NCI-H1417 treated with DMSO at 0.1 percent for 48 hours (cell line): ENCODE data around the gene TTC29.

ENCODE experiments used
- DNase-seq: peaks from one replicate; lab custom pipeline; 2025; lab: John Stamatoyannopoulos, UW

Gene TTC29

DNA sequence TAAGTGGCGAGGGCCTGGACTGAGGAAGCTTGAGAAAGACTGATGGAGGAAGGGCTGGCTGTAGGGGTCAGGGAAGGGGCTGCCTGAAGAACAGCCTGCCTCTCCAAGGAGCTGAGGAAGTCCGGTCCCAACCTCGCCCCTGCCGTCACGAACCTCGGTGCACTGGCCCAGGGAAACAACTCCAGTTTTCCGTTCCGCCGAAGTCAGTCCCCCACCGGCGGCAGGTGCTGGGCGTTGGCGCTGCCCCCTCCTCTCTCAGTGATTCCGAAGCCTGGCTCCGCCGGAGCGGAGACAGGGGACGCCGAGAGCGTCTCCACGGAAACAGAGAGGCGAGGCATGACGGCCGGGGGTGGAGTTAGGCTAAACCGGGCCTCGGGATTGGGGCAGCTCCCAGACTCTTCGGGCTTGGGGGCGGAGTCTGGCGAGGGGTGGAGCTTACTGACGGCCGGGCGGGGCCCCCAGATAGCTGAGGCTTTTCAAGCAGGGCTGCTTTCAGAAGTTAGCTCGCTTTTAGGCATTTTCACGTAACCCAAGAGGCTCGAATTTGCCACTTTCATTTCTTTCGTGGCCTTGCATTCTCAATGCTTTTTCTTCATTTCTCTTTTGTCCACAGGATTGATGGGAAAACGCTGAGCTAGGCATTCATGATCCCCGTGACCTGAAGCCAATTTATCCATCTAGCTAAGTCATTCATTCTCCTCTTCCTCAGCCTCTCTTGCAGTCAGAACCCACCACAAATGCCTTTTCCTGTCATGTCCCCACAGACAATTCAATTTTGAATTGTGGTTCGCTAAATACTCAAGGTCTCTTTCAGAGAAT lies at the start of gene TTC29:
TSS of gene TTC29 (minus strand) at position 309 of the 819 bp plus-strand sequence. CDS start 5,969 bp downstream, outside the sequence.
- DNase-seq = peak; percentile 52

DNA sequence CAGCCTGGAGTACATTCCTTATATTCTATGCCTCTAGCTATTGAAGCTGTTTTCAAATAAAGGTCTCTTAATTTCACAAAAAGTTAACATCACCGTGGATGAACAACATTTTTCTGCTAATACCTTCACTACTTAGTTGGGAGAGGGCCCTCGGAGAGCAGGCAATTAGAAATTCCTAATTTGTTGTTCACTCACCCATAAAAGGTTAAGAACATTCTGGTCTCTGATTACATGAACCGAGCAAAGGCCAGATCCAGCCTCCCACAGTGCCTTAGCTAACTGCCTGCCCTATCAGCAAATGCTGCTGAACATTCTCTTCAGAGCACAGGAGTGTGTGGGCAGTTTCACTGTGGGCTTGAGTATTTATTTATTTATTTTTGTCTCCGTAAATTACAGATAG lies 36.0 kb upstream of the TTC29 start:
- no peak for DNase-seq

DNA sequence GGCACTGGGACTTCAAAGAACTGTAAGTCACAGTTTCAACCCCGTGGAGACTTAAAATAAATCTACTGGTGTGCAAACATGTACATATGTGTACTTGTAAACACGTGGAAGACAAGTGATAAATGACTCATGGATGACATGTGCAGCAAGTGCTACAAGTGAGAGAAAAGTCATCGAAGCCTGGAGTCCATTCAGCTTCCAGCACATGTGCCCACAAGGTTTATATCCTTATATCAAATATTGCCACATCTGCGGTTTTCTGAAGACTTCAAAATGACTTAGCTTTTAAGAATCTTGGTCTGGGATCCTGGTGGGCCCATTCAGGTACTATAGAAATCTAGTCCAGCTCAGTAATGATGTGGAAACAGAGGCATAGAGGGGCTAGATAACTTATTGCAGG lies 33.0 kb upstream of the TTC29 start:
- no peak for DNase-seq

GRCh38 chr4:146976145-146976544 lies 30.5 kb upstream of the TTC29 start:
- no peak for DNase-seq

GRCh38 chr4:146975527-146975926 lies 29.9 kb upstream of the TTC29 start:
- DNase-seq = no peak

DNA sequence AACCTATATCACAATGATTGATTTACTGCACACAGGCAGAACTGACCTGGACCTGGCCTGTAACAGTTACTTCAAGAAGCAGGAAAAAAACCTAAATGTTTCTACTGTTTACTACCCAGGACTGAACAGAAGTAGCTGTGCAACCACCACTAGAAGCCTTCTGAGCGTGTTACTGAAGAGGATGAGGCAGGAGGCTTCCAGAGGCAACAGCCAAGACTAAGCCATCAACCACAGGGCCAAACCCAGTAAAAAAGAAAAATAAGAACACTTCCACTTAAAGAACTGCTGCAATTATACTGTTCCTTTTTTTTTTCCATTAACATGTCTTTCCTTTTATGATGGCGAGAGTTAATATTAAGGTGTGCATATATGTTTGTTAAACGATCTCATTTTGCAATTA lies 29.4 kb upstream of the TTC29 start:
- DNase-seq = no peak

DNA sequence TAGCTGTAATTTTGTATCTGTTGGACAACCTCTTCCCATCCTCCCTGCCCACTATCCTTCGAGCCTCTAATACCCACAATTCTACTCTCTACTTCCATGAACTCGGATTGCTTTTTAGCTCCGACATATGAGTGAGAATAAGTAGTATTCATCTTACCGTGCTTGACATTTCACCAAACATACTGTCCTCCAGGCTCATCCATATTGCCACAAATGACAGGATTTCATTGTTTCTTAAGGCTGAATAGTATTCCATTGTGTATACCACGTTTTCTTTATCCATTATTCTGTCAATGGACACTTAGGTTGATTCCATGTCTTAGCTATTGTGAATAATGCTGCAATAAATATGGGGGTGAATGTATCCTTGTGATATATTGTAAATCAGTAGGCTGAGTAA lies 26.4 kb upstream of the TTC29 start:
- no peak for DNase-seq

GRCh38 chr4:146969126-146969525 lies 23.5 kb upstream of the TTC29 start:
- DNase-seq = no peak

- no peak for DNase-seq
Observed at GRCh38 chr4:146960634-146961033, 15.0 kb upstream of the TTC29 start.

DNA sequence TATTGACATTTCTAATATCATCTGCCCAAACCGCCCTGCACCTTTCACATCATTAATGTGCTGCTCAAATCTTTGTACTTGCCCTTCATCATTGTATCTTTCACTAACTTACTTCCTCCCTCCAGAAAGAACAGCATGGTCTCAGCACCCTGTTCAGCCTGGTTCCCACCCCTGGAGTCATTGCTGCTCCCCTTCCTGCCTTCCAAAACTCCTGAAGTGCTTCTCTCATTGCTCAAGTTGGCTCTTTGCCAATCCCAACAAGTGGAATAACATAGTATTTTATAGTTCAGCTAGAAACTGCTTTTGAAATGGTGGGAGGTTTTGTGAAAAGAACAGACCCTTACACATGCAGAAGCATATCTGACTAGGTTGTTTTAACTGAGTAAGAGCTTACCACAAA lies 14.0 kb upstream of the TTC29 start:
- no peak for DNase-seq

DNA sequence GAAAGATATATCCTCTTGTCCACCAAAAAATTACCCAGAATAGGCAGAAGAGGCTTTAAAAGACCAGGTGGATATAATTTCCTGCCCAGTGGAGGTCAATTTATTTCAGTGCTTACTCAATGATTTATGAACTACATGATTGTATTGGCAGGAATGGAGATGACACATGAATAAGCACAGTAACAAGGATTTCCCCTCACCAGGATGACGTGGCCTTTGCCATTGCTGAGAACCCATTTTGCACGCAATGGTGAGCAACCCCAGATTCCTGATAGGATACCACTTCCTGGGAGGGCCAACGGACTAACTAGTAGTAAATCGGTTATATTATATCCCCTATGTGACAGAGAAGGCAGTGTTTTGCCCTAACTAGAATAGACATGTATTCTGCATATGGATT lies 11.6 kb upstream of the TTC29 start:
- DNase-seq = no peak

DNA sequence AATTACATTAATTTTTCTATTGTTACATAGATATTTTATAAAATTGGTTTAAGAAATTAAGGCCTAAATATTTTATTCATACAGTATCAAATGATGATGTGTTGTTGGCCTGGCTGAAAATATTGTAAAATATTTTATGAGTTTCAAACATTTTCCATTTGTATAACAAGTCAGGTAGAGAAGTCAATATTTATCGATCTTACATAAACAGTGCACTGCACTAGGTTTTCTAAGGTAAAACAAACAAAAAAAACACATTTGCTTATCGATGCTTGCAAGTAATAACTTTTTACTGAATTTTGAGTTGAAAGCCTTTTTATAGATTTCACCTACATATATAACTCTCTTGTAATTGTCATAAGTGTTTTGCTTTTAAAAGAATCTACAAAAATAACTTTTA lies 7.2 kb upstream of the TTC29 start:
- DNase-seq = no peak

DNA sequence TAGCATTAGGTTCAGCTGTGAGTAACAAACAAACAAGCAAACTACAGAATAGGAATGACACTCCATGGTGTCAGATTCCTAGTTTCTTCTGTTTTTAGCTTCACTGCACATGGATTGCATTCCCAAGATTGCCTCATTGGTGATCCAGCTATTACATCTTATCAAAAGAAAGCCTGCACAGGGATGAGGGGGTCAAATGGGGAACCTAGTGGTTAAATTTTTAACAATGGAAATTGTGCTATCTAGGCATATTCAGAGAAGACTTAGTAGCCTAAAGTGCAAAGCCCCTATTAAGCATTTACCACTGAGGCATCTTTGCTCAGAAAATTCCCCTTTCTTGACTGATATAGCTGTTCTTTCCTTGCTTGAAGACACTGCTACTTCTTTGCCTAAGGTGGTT lies 3.9 kb upstream of the TTC29 start:
- DNase-seq = no peak

DNA sequence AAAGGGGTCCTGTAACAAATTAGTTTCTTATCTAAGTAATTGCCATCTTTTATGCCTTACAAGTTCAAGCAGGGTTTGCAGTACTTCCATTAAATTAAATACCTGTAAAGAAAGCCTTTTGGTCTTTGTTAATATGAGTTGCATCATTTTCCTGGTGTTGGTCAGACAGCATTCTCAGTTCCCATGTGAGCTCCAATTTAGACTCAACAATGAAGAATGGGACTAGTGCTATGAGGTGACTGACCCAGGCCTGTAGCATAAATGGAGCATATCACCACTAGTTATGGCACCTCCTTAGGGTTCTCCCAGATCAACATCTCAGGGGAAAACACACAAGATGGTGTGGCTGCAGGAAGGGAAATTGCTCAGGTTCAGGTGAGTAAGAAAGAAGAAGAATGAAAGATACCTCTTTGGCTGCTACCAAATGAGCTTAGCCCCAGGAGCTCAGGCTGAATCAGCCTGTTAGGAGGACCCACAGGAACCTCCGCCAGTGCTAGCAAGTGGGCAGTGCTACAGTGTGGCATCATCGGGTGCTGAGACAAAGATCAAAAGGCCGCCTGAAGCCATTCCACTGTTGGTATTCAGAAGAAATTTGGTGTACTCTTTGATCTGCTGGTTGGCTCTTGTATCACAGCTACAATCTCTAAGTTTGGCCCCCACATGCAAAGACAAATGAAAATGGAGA lies 1.8 kb downstream of the TTC29 start:
- no peak for DNase-seq

- DNase-seq = no peak
Observed at GRCh38 chr4:146932116-146932515, 13.5 kb downstream of the TTC29 start.

- no peak for DNase-seq
Observed at GRCh38 chr4:146930673-146931072, 15.0 kb downstream of the TTC29 start.

GRCh38 chr4:146927695-146928094 lies 18.0 kb downstream of the TTC29 start:
- no peak for DNase-seq

DNA sequence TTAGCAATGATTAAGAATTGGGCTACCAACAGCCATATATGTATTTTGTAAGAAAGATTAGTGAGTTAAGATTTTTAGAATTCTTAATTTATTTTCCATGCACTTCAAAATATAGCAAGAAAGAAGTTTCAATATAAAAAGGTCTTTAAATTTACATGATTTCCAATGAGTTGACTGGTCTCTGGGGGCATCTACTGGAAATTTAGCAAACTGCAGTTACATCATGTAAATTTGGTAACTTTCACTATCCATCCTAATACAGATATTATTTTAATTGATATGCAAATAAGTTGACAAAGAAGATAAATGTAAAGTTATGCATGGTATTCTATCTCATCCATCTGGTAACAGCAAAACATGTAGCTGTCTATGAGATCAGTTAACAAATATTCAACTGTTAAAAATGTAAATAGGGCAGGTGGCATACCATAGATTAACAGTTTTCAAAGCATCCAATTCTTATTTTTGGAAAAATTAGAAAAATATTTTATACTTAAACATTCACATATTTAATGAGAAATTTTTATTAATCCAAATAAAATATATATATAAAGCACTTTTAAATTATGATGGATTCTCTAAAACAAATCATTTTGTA lies 29.1 kb downstream of the TTC29 start:
- peak; percentile 3 for DNase-seq

DNA sequence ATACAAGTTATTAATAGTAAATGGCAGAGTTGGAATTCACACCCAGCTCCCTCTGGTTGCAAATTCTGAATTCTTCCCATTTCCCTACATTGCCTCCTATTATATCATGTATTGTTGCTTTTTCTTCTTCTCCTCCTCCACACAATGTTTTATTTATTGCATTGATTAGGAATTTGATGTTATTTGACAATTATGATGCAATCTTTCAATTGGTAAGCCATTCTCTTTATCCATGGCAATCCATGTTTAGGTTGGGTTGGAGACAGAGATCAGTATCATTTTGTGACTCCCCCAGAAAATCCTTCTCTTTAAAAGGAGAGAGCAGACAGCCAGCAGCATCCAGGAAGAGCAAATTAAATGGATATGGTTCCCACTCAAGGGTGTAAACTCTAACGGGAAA lies 30.5 kb downstream of the TTC29 start:
- no peak for DNase-seq

GRCh38 chr4:146900295-146900694 lies 45.4 kb downstream of the TTC29 start:
- no peak for DNase-seq

DNA sequence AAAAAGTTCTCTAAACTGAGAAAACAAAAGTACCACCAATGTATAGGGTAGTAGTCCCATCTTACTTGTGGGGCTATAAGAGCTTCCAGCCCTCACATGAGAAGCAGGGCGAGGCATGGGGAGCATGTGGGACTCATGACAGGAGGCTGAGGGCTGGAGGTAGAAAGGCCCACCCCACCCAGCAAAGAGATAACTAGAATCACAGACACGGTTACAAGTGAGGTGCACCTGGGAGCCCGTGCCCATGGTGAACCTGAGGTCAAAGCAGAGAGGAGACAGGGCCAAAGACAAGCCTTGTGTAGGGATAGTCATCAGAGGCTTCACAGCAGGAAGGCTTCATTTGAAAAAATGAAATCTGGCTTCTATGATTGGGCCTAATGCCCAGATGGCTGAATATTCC lies 55.4 kb downstream of the TTC29 start:
- DNase-seq = no peak

DNA sequence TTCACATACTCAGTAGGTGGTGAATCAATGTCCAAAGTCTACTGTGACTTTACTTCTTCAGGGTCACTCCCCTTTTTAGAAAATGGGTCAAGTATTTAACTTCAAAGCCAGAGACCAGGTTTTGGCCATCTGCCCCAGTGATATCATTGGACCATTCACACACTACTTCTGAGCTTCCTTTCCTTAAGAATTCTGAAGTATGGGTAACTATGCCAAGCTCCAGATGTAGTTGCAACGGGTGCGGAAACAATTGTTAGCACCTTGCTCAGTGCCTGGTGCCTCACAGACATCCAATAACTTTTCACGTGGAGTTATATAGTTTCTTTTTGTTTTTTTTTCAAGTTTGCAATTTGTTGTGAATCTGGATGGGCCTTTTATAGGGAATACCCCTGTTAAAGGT lies 62.6 kb downstream of the TTC29 start:
- no peak for DNase-seq

DNA sequence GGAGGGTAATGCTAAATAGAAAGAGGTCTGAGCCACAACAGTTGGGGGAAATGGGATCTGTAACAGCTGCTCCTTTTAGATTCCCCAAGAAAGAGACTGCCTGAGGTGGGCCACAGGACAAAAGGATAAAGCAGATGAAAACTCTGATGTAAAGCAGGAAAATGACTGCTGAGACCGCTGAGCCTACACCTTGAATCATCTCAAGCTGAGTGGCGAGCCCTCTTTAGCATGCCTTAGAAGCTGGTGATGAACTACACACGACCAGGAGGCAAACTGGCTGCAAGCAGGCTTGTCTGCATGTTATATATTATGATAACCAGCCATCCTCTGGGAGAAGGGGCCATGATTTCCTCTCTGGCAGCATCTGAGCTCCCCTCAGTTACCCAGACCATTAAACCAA lies 88.4 kb downstream of the TTC29 start:
- no peak for DNase-seq
